Aorta (tissue), 5 donors: Measurements from ENCODE around the gene BICDL2. TPM values are rescaled to one million over a fixed set of nuclear protein-coding genes. Genes with fewer than 3 reads are reported as not detected.

Experiments used
- ATAC-seq: fragments of 200-7000 bp; cut with Tn5 transposase; one replicate; pipeline ENCODE4 v1.9.1; 2022; ENCODE audit warnings: moderate library complexity; ENCODE audit not compliant: low FRiP score
- DNase-seq, 2 donors: peaks; one replicate each; pipeline ENCODE4 v3.0.0-alpha.2; 2020
- H3K27ac ChIP-seq, 2 donors: one replicate each; pipeline ENCODE4 v1.5.1; 2013; ENCODE audit warnings: low read length in 2 of 2, mild to moderate bottlenecking in 2 of 2, moderate library complexity in 2 of 2, control low read depth in 1 of 2, inconsistent platforms in 1 of 2, low read depth in 1 of 2
- H3K27me3 ChIP-seq, 2 donors: one replicate each; pipeline ENCODE4 v1.6.1; 2013; ENCODE audit warnings: control low read depth in 1 of 2, low read length in 1 of 2, mild to moderate bottlenecking in 1 of 2, moderate library complexity in 1 of 2; ENCODE audit not compliant: insufficient read depth in 2 of 2, control insufficient read depth in 1 of 2
- H3K36me3 ChIP-seq, 2 donors: one replicate each; pipeline ENCODE4 v1.6.1; 2013; ENCODE audit warnings: control low read depth in 1 of 2, low read length in 1 of 2, mild to moderate bottlenecking in 1 of 2; ENCODE audit not compliant: insufficient read depth in 2 of 2, control insufficient read depth in 1 of 2
- H3K4me1 ChIP-seq, 2 donors: one replicate each; pipeline ENCODE4 v1.6.1; 2013; ENCODE audit warnings: low read length in 2 of 2, control low read depth in 1 of 2, mild to moderate bottlenecking in 1 of 2, moderate library complexity in 1 of 2; ENCODE audit not compliant: insufficient read depth in 2 of 2, control insufficient read depth in 1 of 2
- H3K4me3 ChIP-seq, 2 donors: one replicate each; pipeline ENCODE4 v1.5.1; 2013; ENCODE audit warnings: low read length in 2 of 2, control low read depth in 1 of 2, mild to moderate bottlenecking in 1 of 2
- H3K9me3 ChIP-seq: one replicate; pipeline ENCODE4 v1.6.1; 2013; ENCODE audit warnings: mild to moderate bottlenecking, low read length; ENCODE audit not compliant: control insufficient read depth
- WGBS, 2 donors: extraction: QIAGEN DNeasy Blood & Tissue Kit; methylation state at CpG; one replicate each; pipeline ENCODE4 v1.1.7; 2013; 5-methylcytosine and 5-hydroxymethylcytosine counted together
- intact Hi-C, 2 donors: fragments of 100-400 bp; cut with DNase I; formaldehyde crosslinking; loops; one replicate each; pipeline versions ENCODE4 v1.14.2 to v1.15.0; 2022
- polyA plus RNA-seq, 2 donors: library from polyadenylated mRNA; stranded (reverse); fragments of 200-250 nt; gene quantifications; one replicate each; pipeline ENCODE4 v1.2.3, GENCODE V29; 2013
- total RNA-seq, 2 donors: library from RNA; stranded (reverse); fragmentation: NEBNext Ultra II Directional; extraction: Animal tissue kit (Norgen Biotek cat#: 25700); gene quantifications; one replicate each; pipeline ENCODE4 v1.2.1, GENCODE V29; 2021
- donor health status: healthy with polysubstance abuse.
- donor health status: Bipolar disorder and iron deficiency.
- donor health status: DM: no; HTN: no; CAD: no.
- donor health status: DM: no; HTN: no; CAD: no.
- donor health status: DM: yes; HTN: yes; CAD: no.

The BICDL2 gene
- total and polyA plus RNA-seq, 4 donors: 0.05 to 3.6 (median 0.14) TPM

GRCh38 chr16:3012246-3012645 lies 24.5 kb downstream of the BICDL2 start:
- H3K36me3 ChIP-seq: no peaks in the 10 kb centered on the region
- no peak overlapping the region for H3K27ac ChIP-seq
- DNase-seq (no peak), ATAC-seq (no peak)
- H3K4me1 ChIP-seq: no peaks in the 10 kb centered on the region
- H3K4me3 ChIP-seq: no peak overlapping the region
- 5 to 14% methylated on average over 19 of the region's 19 CpGs for WGBS, 2 donors
- intact Hi-C loops: no loop called here
- H3K27me3 ChIP-seq: no peaks in the 10 kb centered on the region
- no peaks in the 10 kb centered on the region for H3K9me3 ChIP-seq

DNA sequence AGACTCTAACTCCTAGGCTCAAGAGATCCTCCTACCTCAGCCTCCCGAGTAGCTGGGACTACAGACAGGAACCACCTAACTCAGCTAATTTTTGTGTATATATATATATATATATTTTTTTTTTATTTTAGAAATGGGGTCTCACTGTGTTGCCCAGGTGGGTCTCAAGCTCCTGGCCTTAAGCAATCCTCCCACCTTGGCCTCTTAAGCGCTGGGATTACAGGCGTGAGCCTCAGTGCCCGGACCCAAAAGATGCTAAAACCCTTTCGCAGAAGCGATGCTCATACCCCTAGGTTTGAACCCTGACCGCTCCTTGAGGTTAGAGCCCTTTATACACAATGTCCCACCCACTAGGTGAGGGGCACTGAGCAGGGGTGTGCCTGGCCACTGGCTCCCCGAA lies 26.2 kb downstream of the BICDL2 start:
- intact Hi-C loops: no loop called here
- no peak for ATAC-seq
- no peaks in the 10 kb centered on the region for H3K9me3 ChIP-seq
- no peak overlapping the region for H3K4me3 ChIP-seq
- H3K36me3 ChIP-seq: no peaks in the 10 kb centered on the region
- WGBS, 2 donors: 92 to 93% methylated on average over 8 of the region's 8 CpGs
- DNase-seq: no peak
- no peak overlapping the region for H3K27ac ChIP-seq
- H3K27me3 ChIP-seq: no peaks in the 10 kb centered on the region
- no peaks in the 10 kb centered on the region for H3K4me1 ChIP-seq

GRCh38 chr16:3009568-3010390 lies 27.0 kb downstream of the BICDL2 start:
- ATAC-seq: no peak
- intact Hi-C loops: no loop called here

DNA sequence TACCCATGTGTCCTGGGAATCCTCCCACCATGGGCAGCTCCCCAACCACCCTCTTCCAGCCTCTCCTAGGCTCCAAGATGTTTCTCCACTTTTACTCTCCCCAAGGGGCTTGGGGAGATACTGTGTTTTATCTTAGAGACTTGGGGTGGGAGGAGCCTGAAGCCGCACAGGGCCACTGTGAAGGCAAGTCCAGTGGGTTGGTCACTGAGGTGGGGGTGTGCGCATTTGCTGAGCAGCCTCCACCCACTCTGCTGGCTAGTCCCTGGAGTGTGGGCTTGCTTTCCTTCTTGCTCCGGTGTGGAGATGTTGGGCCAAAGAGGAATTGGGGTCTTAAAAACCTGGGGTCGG lies 28.1 kb downstream of the BICDL2 start:
- intact Hi-C loops: no loop called here

More at GRCh38 chr16:3009568-3010390, 27.0 kb downstream of the BICDL2 start:
- Histone ChIP-seq H3K27me3 (no peaks in the 10 kb centered on the region), H3K9me3 (no peaks in the 10 kb centered on the region), H3K27ac (no peak overlapping the region), H3K4me3 (no peak overlapping the region), H3K4me1 (no peaks in the 10 kb centered on the region), H3K36me3 (no peaks in the 10 kb centered on the region)
- 40 to 49% methylated on average over 21 of the region's 21 CpGs for WGBS, 2 donors
- no peak for DNase-seq

DNA sequence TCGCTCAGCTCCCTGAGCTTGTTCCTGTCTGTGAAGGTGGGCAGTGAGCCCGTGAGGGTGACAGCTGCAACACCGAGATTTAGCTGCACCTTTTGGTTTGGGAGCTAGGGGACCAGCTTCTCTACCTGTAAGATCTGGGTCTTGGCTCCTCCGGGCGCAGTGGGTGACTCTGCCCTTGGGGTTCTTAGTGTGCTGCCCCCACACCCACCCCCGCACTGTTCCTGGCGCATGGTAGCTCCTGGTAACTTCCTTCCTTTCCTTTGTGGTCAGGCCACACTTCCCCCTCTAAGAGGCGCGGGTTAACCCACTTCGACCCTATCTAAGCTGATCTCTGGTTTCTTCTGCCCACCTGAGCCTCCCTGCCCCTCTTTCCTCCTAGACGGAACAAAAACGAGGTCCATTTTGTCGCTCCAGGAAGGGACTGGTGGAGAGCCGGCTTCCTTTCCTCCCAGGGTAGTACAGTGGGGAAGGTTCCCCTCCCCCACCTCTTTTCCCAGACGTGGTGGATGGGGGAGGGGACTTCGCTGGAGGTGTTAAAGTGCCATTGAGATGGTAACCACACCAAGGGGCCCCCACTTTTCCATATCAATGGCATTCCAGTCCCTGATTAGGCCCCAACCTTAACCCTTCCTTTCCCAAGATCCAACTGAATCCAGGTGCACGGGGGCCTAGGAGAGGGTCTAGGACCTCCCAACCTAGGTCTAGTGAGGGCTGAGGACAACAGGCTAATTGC lies 28.6 kb downstream of the BICDL2 start:
- ATAC-seq: no peak

More for the DNA sequence above, 28.1 kb downstream of the BICDL2 start:
- no peaks in the 10 kb centered on the region for H3K36me3 ChIP-seq
- no peak for DNase-seq
- H3K9me3 ChIP-seq: no peaks in the 10 kb centered on the region
- H3K4me3 ChIP-seq: no peak overlapping the region
- no peaks in the 10 kb centered on the region for H3K27me3 ChIP-seq
- no peaks in the 10 kb centered on the region for H3K4me1 ChIP-seq
- H3K27ac ChIP-seq: no peak overlapping the region
- no peak for ATAC-seq
- 25 to 38% methylated on average over 4 of the region's 4 CpGs for WGBS, 2 donors

GRCh38 chr16:3007059-3007956 lies 29.4 kb downstream of the BICDL2 start:
- no peak for ATAC-seq
- no peaks in the 10 kb centered on the region for H3K4me1 ChIP-seq
- 77 to 79% methylated on average over 13 of the region's 13 CpGs for WGBS, 2 donors
- intact Hi-C loops: no loop called here
- no peaks in the 10 kb centered on the region for H3K27me3 ChIP-seq
- no peak overlapping the region for H3K27ac ChIP-seq
- DNase-seq: no peak
- H3K9me3 ChIP-seq: no peaks in the 10 kb centered on the region
- H3K4me3 ChIP-seq: no peak overlapping the region
- no peaks in the 10 kb centered on the region for H3K36me3 ChIP-seq

More for the DNA sequence above, 28.6 kb downstream of the BICDL2 start:
- no peak for DNase-seq
- Histone ChIP-seq H3K27ac (no peak overlapping the region), H3K9me3 (no peaks in the 10 kb centered on the region), H3K36me3 (no peaks in the 10 kb centered on the region), H3K4me3 (no peak overlapping the region), H3K27me3 (no peaks in the 10 kb centered on the region), H3K4me1 (no peaks in the 10 kb centered on the region)
- intact Hi-C loops: no loop called here
- WGBS, 2 donors: 26 to 31% methylated on average over 17 of the region's 17 CpGs

DNA sequence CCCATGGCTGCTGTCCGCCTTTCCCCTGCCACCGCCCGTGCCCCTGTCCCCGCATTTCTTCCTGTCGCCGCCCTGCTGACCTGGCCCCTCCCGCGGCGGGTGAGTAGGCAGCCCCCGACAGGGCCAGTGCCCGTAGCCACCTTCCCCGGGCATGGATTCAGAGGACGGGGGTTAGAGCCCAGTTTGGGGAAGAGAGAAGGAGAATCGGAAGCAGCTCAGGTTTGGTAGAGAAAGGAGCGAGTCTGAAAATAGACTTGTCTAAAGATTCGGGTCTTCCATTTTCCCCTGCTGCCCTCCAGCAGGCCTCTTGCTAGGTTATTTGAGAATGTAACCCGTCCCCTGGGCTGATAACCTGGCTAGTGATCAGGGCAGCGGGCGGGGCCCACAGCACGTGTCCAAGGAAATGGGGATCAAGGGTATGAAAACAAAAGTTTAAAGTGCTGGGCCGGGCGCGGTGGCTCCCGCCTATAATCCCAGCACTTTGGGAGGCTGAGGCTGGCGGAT lies 31.9 kb downstream of the BICDL2 start:
- DNase-seq (no peak), ATAC-seq (no peak)
- Histone ChIP-seq H3K36me3 (no peaks in the 10 kb centered on the region), H3K27me3 (no peaks in the 10 kb centered on the region), H3K9me3 (no peaks in the 10 kb centered on the region), H3K27ac (no peak overlapping the region), H3K4me3 (no peak overlapping the region), H3K4me1 (no peaks in the 10 kb centered on the region)
- WGBS, 2 donors: 20 to 21% methylated on average over 22 to 25 of the region's 25 CpGs
- intact Hi-C loops: no loop called here

GRCh38 chr16:3004319-3004718 lies 32.4 kb downstream of the BICDL2 start:
- H3K27ac ChIP-seq: no peak overlapping the region
- no peak for DNase-seq
- H3K36me3 ChIP-seq: no peaks in the 10 kb centered on the region
- no peaks in the 10 kb centered on the region for H3K27me3 ChIP-seq
- no peaks in the 10 kb centered on the region for H3K4me1 ChIP-seq
- intact Hi-C loops: no loop called here
- no peaks in the 10 kb centered on the region for H3K9me3 ChIP-seq
- H3K4me3 ChIP-seq: peak overlapping the region in 1 of 2 donors; percentile 36
- ATAC-seq: no peak
- 0 to 1% methylated on average over 25 to 67 of the region's 67 CpGs for WGBS, 2 donors
